Mesothelial cell of epicardium (in vitro differentiated cells): Measurements from ENCODE around the gene PNPO. TPM values are rescaled to one million over a fixed set of nuclear protein-coding genes. Genes with fewer than 3 reads are reported as not detected.

Source experiments
- DNase-seq, 2 experiments: peaks; one replicate each; pipeline ENCODE4 v3.0.0; 2021; ENCODE audit warnings: low spot score in 2 of 2; ENCODE audit not compliant: unreplicated experiment in 2 of 2
- H3K27ac Mint-ChIP-seq: 2 replicates; pipeline ENCODE4 v1.8.0; 2021; ENCODE audit warnings: mixed read lengths
- H3K27me3 Mint-ChIP-seq: 2 replicates; pipeline ENCODE4 v1.8.0; 2021; ENCODE audit warnings: low read depth, mixed read lengths
- H3K36me3 Mint-ChIP-seq: 2 replicates; pipeline ENCODE4 v1.8.0; 2021; ENCODE audit warnings: mixed read lengths
- H3K4me1 Mint-ChIP-seq: 2 replicates; pipeline ENCODE4 v1.8.0; 2021; ENCODE audit warnings: mixed read lengths
- H3K4me3 Mint-ChIP-seq: 2 replicates; pipeline ENCODE4 v1.8.0; 2021; ENCODE audit warnings: mild to moderate bottlenecking, moderate library complexity, mixed read lengths
- H3K9me3 Mint-ChIP-seq: 2 replicates; pipeline ENCODE4 v1.8.0; 2021; ENCODE audit warnings: mixed read lengths
- total RNA-seq: library from RNA; stranded (reverse); gene quantifications from 3 replicates; pipeline ENCODE4 v1.2.1, GENCODE V29; 2021
- TF ChIP-seq, protein P1 (sequence below): fragments of 200-600 bp; sonication (generic); IDR thresholded peaks from one replicate; pipeline ENCODE4 v1.5.0; 2021; ENCODE audit warnings: antibody characterized with exemption; ENCODE audit not compliant: unreplicated experiment

Gene PNPO
- total RNA-seq, 1 donor from 2014 or later = 7.4 TPM

DNA sequence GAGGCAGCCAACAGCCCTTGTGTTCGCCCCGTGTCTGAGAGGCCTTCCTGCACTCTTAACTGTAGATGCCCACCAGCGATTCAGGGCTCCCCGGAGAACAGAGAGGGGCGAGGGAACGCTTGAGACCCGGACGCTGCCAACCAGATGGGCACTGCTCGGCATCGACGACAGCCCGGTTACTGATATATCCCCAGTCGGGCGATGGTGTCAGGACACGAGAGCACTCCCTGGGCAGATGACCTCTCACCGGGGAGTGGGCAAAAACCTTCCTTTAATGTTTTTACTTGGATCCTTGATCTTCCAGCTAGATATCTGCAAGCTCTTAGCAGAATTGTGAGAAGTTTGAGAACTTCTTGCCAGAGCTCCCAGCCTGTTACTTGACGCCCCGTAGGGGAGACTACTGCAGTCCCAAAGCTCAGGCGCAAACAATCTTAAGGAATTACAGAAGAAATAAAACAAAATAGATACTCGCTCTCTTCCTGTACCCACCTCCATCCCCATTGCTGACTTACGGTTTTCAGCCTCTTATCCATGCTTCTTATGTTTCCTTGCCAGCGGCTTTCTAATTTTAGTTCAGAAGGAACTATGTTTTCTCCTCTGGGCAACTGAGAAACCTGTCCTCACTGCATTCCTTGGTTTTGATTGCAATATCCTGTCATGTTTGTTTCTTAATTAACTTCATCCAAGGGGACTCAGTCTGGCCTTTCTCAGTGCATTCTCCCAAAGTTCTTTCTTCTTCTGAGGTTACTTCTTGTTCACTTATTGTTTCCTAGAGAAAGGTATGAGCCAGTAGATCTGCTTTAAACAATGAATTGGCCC lies 44.5 kb upstream of the PNPO start:
- DNase-seq = no peak
- no peaks in the 10 kb centered on the region for H3K9me3 Mint-ChIP-seq
- peaks cover 3% of the 10 kb centered on the region for H3K27me3 Mint-ChIP-seq
- peak overlapping the region; percentile 98 for H3K27ac Mint-ChIP-seq
- peaks cover 27% of the 10 kb centered on the region for H3K4me1 Mint-ChIP-seq
- H3K4me3 Mint-ChIP-seq = peak overlapping the region; percentile 96
- TF ChIP-seq, protein P1, sequence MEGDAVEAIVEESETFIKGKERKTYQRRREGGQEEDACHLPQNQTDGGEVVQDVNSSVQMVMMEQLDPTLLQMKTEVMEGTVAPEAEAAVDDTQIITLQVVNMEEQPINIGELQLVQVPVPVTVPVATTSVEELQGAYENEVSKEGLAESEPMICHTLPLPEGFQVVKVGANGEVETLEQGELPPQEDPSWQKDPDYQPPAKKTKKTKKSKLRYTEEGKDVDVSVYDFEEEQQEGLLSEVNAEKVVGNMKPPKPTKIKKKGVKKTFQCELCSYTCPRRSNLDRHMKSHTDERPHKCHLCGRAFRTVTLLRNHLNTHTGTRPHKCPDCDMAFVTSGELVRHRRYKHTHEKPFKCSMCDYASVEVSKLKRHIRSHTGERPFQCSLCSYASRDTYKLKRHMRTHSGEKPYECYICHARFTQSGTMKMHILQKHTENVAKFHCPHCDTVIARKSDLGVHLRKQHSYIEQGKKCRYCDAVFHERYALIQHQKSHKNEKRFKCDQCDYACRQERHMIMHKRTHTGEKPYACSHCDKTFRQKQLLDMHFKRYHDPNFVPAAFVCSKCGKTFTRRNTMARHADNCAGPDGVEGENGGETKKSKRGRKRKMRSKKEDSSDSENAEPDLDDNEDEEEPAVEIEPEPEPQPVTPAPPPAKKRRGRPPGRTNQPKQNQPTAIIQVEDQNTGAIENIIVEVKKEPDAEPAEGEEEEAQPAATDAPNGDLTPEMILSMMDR = no peak
- H3K36me3 Mint-ChIP-seq = peaks cover 3% of the 10 kb centered on the region

DNA sequence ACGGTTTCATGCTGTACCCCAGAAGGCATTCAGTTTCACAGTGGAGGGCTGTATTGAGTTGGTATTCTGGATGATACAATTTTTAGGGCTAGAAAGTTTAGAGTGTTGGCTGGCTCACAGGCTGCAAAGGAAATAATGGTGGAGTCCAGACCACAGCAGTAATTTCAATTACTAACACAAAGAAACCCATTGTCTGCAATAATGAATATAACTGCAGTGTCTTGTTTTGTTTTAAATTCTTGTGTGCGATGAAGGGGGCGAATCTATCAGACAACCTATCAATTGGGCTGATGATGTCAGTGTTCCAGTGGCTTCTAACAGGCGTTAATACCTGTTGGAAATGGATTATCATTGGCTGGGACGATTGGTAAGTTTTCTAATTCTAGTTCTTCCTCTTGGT lies 43.8 kb upstream of the PNPO start:
- Mint-ChIP-seq H3K4me3 (peak overlapping the region; percentile 96), H3K27me3 (peaks cover 3% of the 10 kb centered on the region), H3K9me3 (no peaks in the 10 kb centered on the region), H3K36me3 (peaks cover 3% of the 10 kb centered on the region), H3K4me1 (peaks cover 27% of the 10 kb centered on the region), H3K27ac (peak overlapping the region; percentile 98)
- no peak for DNase-seq
- TF ChIP-seq, protein P1 = no peak

DNA sequence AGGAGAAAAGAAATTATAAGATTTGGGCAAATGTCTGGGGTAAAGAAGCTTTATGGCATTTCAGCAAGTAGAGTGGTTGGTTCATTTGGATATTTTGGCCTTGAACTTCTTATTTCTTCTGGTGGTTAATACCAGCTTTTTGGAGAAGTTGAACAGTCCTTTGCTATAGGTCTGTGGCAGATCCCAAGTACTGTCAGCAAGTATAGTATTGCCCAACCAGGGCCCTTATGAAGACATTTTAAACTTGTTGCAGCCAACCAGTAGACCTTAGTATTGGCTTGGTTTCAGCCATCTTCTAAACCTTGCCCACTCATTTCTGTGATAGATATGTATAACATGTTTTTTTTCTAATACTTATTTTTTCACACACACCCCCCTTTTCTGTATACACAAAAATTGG lies 43.1 kb upstream of the PNPO start:
- TF ChIP-seq, protein P1 = no peak
- peaks cover 27% of the 10 kb centered on the region for H3K4me1 Mint-ChIP-seq
- peak overlapping the region; percentile 96 for H3K4me3 Mint-ChIP-seq
- peaks cover 3% of the 10 kb centered on the region for H3K27me3 Mint-ChIP-seq
- no peaks in the 10 kb centered on the region for H3K9me3 Mint-ChIP-seq
- H3K36me3 Mint-ChIP-seq = peaks cover 3% of the 10 kb centered on the region
- no peak overlapping the region for H3K27ac Mint-ChIP-seq
- DNase-seq = no peak

DNA sequence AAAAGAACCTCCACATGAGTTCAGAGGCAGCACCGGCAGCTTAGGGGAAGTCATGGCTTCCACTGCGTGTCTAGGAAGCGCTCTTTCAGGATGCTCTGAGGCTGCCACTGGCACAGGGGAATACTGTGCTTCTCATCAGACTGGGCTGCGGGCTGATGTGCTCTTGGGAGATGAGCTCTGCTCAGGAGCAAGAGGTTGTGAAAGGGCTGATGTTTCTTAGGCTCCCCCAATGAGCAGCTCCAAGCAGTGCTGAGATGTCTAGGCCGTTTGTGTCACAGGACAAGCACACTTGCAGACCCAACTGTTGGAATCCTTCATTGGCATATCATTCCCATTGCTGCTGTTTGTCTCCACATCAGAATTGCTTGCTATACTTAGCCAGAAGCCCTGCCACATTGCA lies 41.7 kb upstream of the PNPO start:
- no peaks in the 10 kb centered on the region for H3K9me3 Mint-ChIP-seq
- no peak for DNase-seq
- no peak overlapping the region for H3K4me3 Mint-ChIP-seq
- peaks cover 18% of the 10 kb centered on the region for H3K4me1 Mint-ChIP-seq
- H3K27ac Mint-ChIP-seq = no peak overlapping the region
- TF ChIP-seq, protein P1 = no peak
- H3K36me3 Mint-ChIP-seq = peaks cover 6% of the 10 kb centered on the region
- H3K27me3 Mint-ChIP-seq = peaks cover 3% of the 10 kb centered on the region

DNA sequence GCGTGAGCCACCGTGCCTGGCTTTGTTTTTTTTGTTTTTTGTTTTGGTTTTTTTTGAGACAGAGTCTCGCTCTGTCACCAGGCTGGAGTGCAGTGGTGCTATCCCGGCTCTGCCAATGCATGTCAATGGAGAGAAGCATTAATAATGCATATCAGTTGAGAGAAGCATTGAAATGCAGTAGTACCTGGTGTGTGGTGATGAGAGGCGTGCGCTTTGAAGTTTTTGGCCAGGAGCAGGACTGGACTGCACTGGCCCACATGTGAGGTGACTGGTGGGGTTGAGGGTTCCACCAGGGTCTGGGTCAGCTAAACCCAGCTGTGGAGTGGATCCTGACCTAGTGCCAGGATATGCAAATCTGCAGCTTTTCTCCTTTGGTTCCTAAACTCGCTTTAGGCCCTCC lies 39.9 kb upstream of the PNPO start:
- Mint-ChIP-seq H3K36me3 (peaks cover 6% of the 10 kb centered on the region), H3K27me3 (no peaks in the 10 kb centered on the region), H3K4me1 (peaks cover 13% of the 10 kb centered on the region), H3K9me3 (no peaks in the 10 kb centered on the region), H3K27ac (no peak overlapping the region), H3K4me3 (no peak overlapping the region)
- TF ChIP-seq, protein P1 = no peak
- DNase-seq = no peak
